K562 (cell line): ENCODE data around the gene AP1AR. TPM values are rescaled to one million over a fixed set of nuclear protein-coding genes. Genes with fewer than 3 reads are reported as not detected.
"Not testable (repeated sequence)": the region's sequence is repeated elsewhere in the genome, so short reads cannot be mapped to it uniquely, and the experiment has no call there.

ENCODE experiments used
- ATAC-seq: fragments of 200-7000 bp; cut with Tn5 transposase; 3 replicates; pipeline ENCODE4 v1.9.1; 2020; ENCODE audit warnings: moderate library complexity
- BruUV-seq: library from RNA; stranded (reverse); fragments of 400-500 nt; replicated peaks from 2 replicates; lab custom pipeline; 2021; lab: Mats Ljungman, UMichigan
- CTCF ChIA-PET: fragments of 300-600 bp; formaldehyde crosslinking; extraction: SDS; loops from one replicate; lab custom pipeline; 2021; ENCODE audit warnings: low intra/inter-chr PET ratio; lab: Yijun Ruan, JAX
- POLR2A ChIA-PET: fragments of 300-600, 350-650 bp; sonication (Branson Sonifier 250); formaldehyde crosslinking; extraction: SDS; loops from one replicate; lab custom pipeline; 2021; ENCODE audit warnings: antibody characterized with exemption, inconsistent platforms; lab: Yijun Ruan, JAX
- DNase-seq, 4 experiments: peaks; one replicate each; pipeline versions ENCODE4 v3.0.0 to v3.0.0-alpha.2; 2011 to 2018; ENCODE audit warnings: low spot score in 3 of 4, mixed read lengths in 3 of 4; ENCODE audit errors: extremely low read depth in 1 of 4
- FAIRE-seq: peaks from 2 replicates; lab custom pipeline; 2011; peaks lifted over from hg19 to GRCh38; lab: Jason Lieb, UNC
- H2AFZ ChIP-seq: 2 replicates; pipeline ENCODE4 v1.6.0; 2011; ENCODE audit warnings: low read depth, low read length, control low read depth, inconsistent platforms
- H3K27ac ChIP-seq: fragments of 200-600 bp; 3 replicates; pipeline ENCODE4 v1.8.0; 2011; ENCODE audit warnings: low read depth, mild to moderate bottlenecking, control low read depth, inconsistent platforms, low read length, moderate library complexity, mixed read lengths; ENCODE audit errors: extremely low read depth
- H3K27me3 ChIP-seq, 2 experiments: fragments of 300-600 bp in 1 of 2; 2 replicates in 1 of 2; 3 replicates in 1 of 2; pipeline versions ENCODE4 v1.6.0 to v1.8.0; 2011; ENCODE audit warnings: inconsistent platforms in 2 of 2, low read length in 2 of 2, mild to moderate bottlenecking in 1 of 2, mixed read lengths in 1 of 2, moderate library complexity in 1 of 2; ENCODE audit not compliant: control insufficient read depth in 2 of 2, insufficient read depth in 2 of 2
- H3K36me3 ChIP-seq: fragments of 300-600 bp; 3 replicates; pipeline ENCODE4 v1.8.0; 2011; ENCODE audit warnings: mild to moderate bottlenecking, low read length, inconsistent platforms; ENCODE audit not compliant: control insufficient read depth, insufficient read depth
- H3K4me1 ChIP-seq, 2 experiments: fragments of 200-600 bp in 1 of 2; replicated peaks in 1 of 2; 2 replicates in 1 of 2; 3 replicates in 1 of 2; pipeline versions ENCODE4 v1.5.1 to v1.8.0; 2011; ENCODE audit warnings: inconsistent platforms in 2 of 2, low read length in 2 of 2, mild to moderate bottlenecking in 1 of 2, mixed read lengths in 1 of 2, moderate library complexity in 1 of 2; ENCODE audit not compliant: control insufficient read depth in 2 of 2, insufficient read depth in 2 of 2
- H3K4me2 ChIP-seq: 2 replicates; pipeline ENCODE4 v1.6.1; 2011; ENCODE audit warnings: low read length, control low read depth, inconsistent platforms, mixed read lengths; ENCODE audit not compliant: insufficient read depth
- H3K4me3 ChIP-seq: fragments of 200-600 bp; sonication (generic), shearing (Covaris generic); 2 replicates; pipeline ENCODE4 v1.5.1; 2016; ENCODE audit warnings: control low read depth, inconsistent platforms
- H3K79me2 ChIP-seq: fragments of 200-600 bp; 3 replicates; pipeline ENCODE4 v1.8.0; 2011; ENCODE audit warnings: low read length, inconsistent platforms; ENCODE audit not compliant: control insufficient read depth, insufficient read depth
- H3K9ac ChIP-seq, 2 experiments: 2 replicates each; pipeline versions ENCODE4 v1.6.0 to v1.6.1; 2011; ENCODE audit warnings: low read depth in 2 of 2, low read length in 2 of 2, control low read depth in 1 of 2, inconsistent platforms in 1 of 2, mild to moderate bottlenecking in 1 of 2, mixed read lengths in 1 of 2; ENCODE audit not compliant: insufficient read depth in 1 of 2
- H3K9me1 ChIP-seq: one replicate; pipeline ENCODE4 v1.6.0; 2011; ENCODE audit warnings: inconsistent platforms, mild to moderate bottlenecking, low read length, moderate library complexity; ENCODE audit not compliant: control insufficient read depth, insufficient read depth
- H3K9me3 ChIP-seq: replicated peaks from 2 replicates; pipeline ENCODE4 v1.5.1; 2011; ENCODE audit warnings: low read depth, low read length, inconsistent platforms; ENCODE audit not compliant: control insufficient read depth, insufficient read depth
- H4K20me1 ChIP-seq: replicated peaks from 2 replicates; pipeline ENCODE4 v1.6.1; 2011; ENCODE audit warnings: low read length, inconsistent platforms, mixed read lengths; ENCODE audit not compliant: control insufficient read depth, insufficient read depth
- NONO ChIP-seq, 2 experiments: fragments of 200-400 bp in 1 of 2; fragments of 450-650 bp in 1 of 2; formaldehyde crosslinking in 1 of 2; IDR thresholded peaks; 2 replicates each; pipeline ENCODE4 v1.6.1; 2017; ENCODE audit warnings: low read depth in 2 of 2, mild to moderate bottlenecking in 2 of 2, moderate library complexity in 2 of 2, low read length in 1 of 2
- WGBS: fragments of 100-300 bp; shearing (Covaris generic); methylation state at CpG from one replicate; pipeline ENCODE4 v1.1.6; 2016; ENCODE audit warnings: low coverage, mixed read lengths; ENCODE audit not compliant: insufficient coverage; ENCODE audit errors: missing lambda C conversion rate; 5-methylcytosine and 5-hydroxymethylcytosine counted together
- in situ Hi-C: fragments of 300-500 bp; cut with MboI; formaldehyde crosslinking; loops from 4 replicates; pipeline ENCODE4 v1.15.0; 2018; ENCODE audit warnings: inconsistent platforms, mixed read lengths
- intact Hi-C: fragments of 100-400 bp; cut with micrococcal nuclease; formaldehyde crosslinking; loops from 2 replicates; pipeline ENCODE4 v1.14.2; 2022
- polyA plus RNA-seq, 8 experiments: library from polyadenylated mRNA; depleted of rRNA in 4 of 8; stranded (reverse) in 5 of 8; unstranded in 3 of 8; fragments of >200 nt; fragmentation: Nextera tagmentation in 2 of 8; fragmentation: Illumina TruSeq in 1 of 8; extraction: Ambion mirVana in 2 of 8; extraction: Trizol in 1 of 8; gene quantifications; 2 replicates each; pipeline versions ENCODE4 v1.2.1 to v1.2.3, GENCODE V29; 2011 to 2014; ENCODE audit warnings: inconsistent platforms in 1 of 8, missing spikeins in 1 of 8
- total RNA-seq, 7 experiments: library from RNA; depleted of rRNA in 6 of 7; stranded (reverse); fragments of >200 nt in 6 of 7; fragmentation: Illumina TruSeq in 2 of 7; extraction: Trizol in 2 of 7; gene quantifications; 2 replicates each; pipeline versions ENCODE4 v1.2.1 to v1.2.3, GENCODE V29; 2011 to 2021; ENCODE audit warnings: low replicate concordance in 1 of 7

Gene AP1AR
- total and polyA plus RNA-seq, 9 of the 15 experiments (the other 6 are each of a cell fraction or from before 2014, with no cell fraction given), result 2.6 to 20.7 (median 12.2) TPM

- intact Hi-C loops (no loop called here), in situ Hi-C loops (no loop called here)
- H3K79me2 ChIP-seq, result no peaks in the 10 kb centered on the region
- H3K9ac ChIP-seq, result no peak overlapping the region
- no peaks in the 10 kb centered on the region for H3K27me3 ChIP-seq
- H3K36me3 ChIP-seq, result no peaks in the 10 kb centered on the region
- no peaks in the 10 kb centered on the region for H4K20me1 ChIP-seq
- POLR2A ChIA-PET, result no interaction called here
- no peak for TF ChIP-seq NONO (IDR thresholded peaks at IDR 0.05; ENCODE audit: low read depth in 2 of 2, low read length in 1 of 2)
- no peaks in the 10 kb centered on the region for H3K9me1 ChIP-seq
- ATAC-seq (no peak), FAIRE-seq (no peak), DNase-seq (no peak)
- CTCF ChIA-PET, result no interaction called here
- no peak overlapping the region for H3K4me3 ChIP-seq
- 3% methylated on average over 2 of the region's 2 CpGs for WGBS
- H3K4me1 ChIP-seq, result no peaks in the 10 kb centered on the region
- H2AFZ ChIP-seq, result no peak overlapping the region
- no TSS peak for BruUV-seq
- no peaks in the 10 kb centered on the region for H3K9me3 ChIP-seq
- no peak overlapping the region for H3K27ac ChIP-seq
- no peak overlapping the region for H3K4me2 ChIP-seq
Observed at GRCh38 chr4:112206431-112206830, 25.2 kb upstream of the AP1AR start.

GRCh38 chr4:112208137-112209095 is 23.2 kb upstream of the AP1AR start:
- H3K4me1 ChIP-seq, POLR2A ChIA-PET, H3K9ac ChIP-seq, H3K36me3 ChIP-seq, H3K27ac ChIP-seq, H4K20me1 ChIP-seq, H3K9me1 ChIP-seq, H3K4me2 ChIP-seq, H3K79me2 ChIP-seq, CTCF ChIA-PET, FAIRE-seq, in situ Hi-C loops, H3K4me3 ChIP-seq, ATAC-seq, intact Hi-C loops, DNase-seq, H3K9me3 ChIP-seq, BruUV-seq, H3K27me3 ChIP-seq: not testable (repeated sequence)
- 36% methylated on average over 7 of the region's 7 CpGs for WGBS
- H2AFZ ChIP-seq, result 0 out of 2 replicates have a peak overlapping the region, but pooled peaks have one; percentile 55
